H9 (cell line): ENCODE data around the gene CREB1. TPM values are rescaled to one million over a fixed set of nuclear protein-coding genes. Genes with fewer than 3 reads are reported as not detected.

Experiments used
- DNase-seq: peaks from one replicate; pipeline ENCODE4 v3.0.0-alpha.2; 2017
- H2AFZ ChIP-seq: one replicate; pipeline ENCODE4 v1.6.1; 2013; ENCODE audit warnings: mild to moderate bottlenecking, low read length, control low read depth, moderate library complexity
- H2AK5ac ChIP-seq: 2 replicates; pipeline ENCODE4 v1.6.1; 2013; ENCODE audit warnings: low read length, control low read depth, mixed read lengths; ENCODE audit not compliant: insufficient read length
- H2BK120ac ChIP-seq: one replicate; pipeline ENCODE4 v1.6.1; 2013; ENCODE audit warnings: low read depth, mild to moderate bottlenecking, low read length, control low read depth, inconsistent platforms; ENCODE audit not compliant: poor library complexity, severe bottlenecking
- H2BK12ac ChIP-seq: 2 replicates; pipeline ENCODE4 v1.6.1; 2013; ENCODE audit warnings: low read length, control low read depth, mixed read lengths, low read depth; ENCODE audit not compliant: insufficient read length
- H2BK15ac ChIP-seq: 2 replicates; pipeline ENCODE4 v1.6.1; 2013; ENCODE audit warnings: low read depth, low read length, control low read depth
- H2BK20ac ChIP-seq: one replicate; pipeline ENCODE4 v1.6.1; 2013; ENCODE audit warnings: low read depth, mild to moderate bottlenecking, low read length, control low read depth, inconsistent platforms; ENCODE audit not compliant: poor library complexity, severe bottlenecking
- H2BK5ac ChIP-seq: 2 replicates; pipeline ENCODE4 v1.6.1; 2013; ENCODE audit warnings: low read length, control low read depth, mixed read lengths; ENCODE audit not compliant: insufficient read length
- H3K14ac ChIP-seq: 2 replicates; pipeline ENCODE4 v1.6.1; 2013; ENCODE audit warnings: low read length, control low read depth; ENCODE audit not compliant: insufficient read depth
- H3K18ac ChIP-seq: 2 replicates; pipeline ENCODE4 v1.6.1; 2013; ENCODE audit warnings: low read depth, mild to moderate bottlenecking, mixed read lengths, low read length, control low read depth; ENCODE audit not compliant: insufficient read length
- H3K23ac ChIP-seq: 2 replicates; pipeline ENCODE4 v1.6.1; 2013; ENCODE audit warnings: low read length, control low read depth, mixed read lengths, low read depth; ENCODE audit not compliant: insufficient read length
- H3K23me2 ChIP-seq: 2 replicates; pipeline ENCODE4 v1.6.1; 2013; ENCODE audit warnings: low read depth, mild to moderate bottlenecking, mixed read lengths, low read length, control low read depth; ENCODE audit not compliant: insufficient read length, poor library complexity, severe bottlenecking
- H3K27ac ChIP-seq: 2 replicates; pipeline ENCODE4 v1.5.1; 2013; ENCODE audit warnings: low read length, control low read depth, mixed read lengths, low read depth; ENCODE audit not compliant: insufficient read length
- H3K27me3 ChIP-seq: 2 replicates; pipeline ENCODE4 v1.6.1; 2013; ENCODE audit warnings: low read length, control low read depth, inconsistent platforms; ENCODE audit not compliant: insufficient read depth
- H3K4ac ChIP-seq: 2 replicates; pipeline ENCODE4 v1.6.1; 2013; ENCODE audit warnings: low read depth, mild to moderate bottlenecking, control low read depth, inconsistent platforms, low read length, moderate library complexity
- H3K4me1 ChIP-seq: 2 replicates; pipeline ENCODE4 v1.6.1; 2013; ENCODE audit warnings: low read length, control low read depth, inconsistent platforms; ENCODE audit not compliant: insufficient read depth
- H3K4me2 ChIP-seq: 2 replicates; pipeline ENCODE4 v1.6.1; 2013; ENCODE audit warnings: low read length, control low read depth, mixed read lengths; ENCODE audit not compliant: insufficient read length, insufficient read depth
- H3K56ac ChIP-seq: 2 replicates; pipeline ENCODE4 v1.6.1; 2013; ENCODE audit warnings: low read depth, mild to moderate bottlenecking, mixed read lengths, low read length, control low read depth; ENCODE audit not compliant: insufficient read length
- H3K79me1 ChIP-seq: 2 replicates; pipeline ENCODE4 v1.6.1; 2013; ENCODE audit warnings: low read depth, mild to moderate bottlenecking, moderate library complexity, low read length, control low read depth, inconsistent platforms; ENCODE audit not compliant: insufficient read depth, poor library complexity, severe bottlenecking
- H3K79me2 ChIP-seq: 2 replicates; pipeline ENCODE4 v1.6.1; 2013; ENCODE audit warnings: low read length, control low read depth, inconsistent platforms; ENCODE audit not compliant: insufficient read depth
- H3K9ac ChIP-seq: 2 replicates; pipeline ENCODE4 v1.6.1; 2013; ENCODE audit warnings: low read length, control low read depth, mixed read lengths; ENCODE audit not compliant: insufficient read length; ENCODE audit errors: extremely low read depth
- H3K9me3 ChIP-seq: one replicate; pipeline ENCODE4 v1.6.1; 2013; ENCODE audit warnings: low read depth, low read length, inconsistent platforms; ENCODE audit not compliant: control insufficient read depth
- H3T11ph ChIP-seq: one replicate; pipeline ENCODE4 v1.6.1; 2013; ENCODE audit warnings: mild to moderate bottlenecking, low read length, control low read depth, inconsistent platforms
- H4K20me1 ChIP-seq: one replicate; pipeline ENCODE4 v1.6.1; 2013; ENCODE audit not compliant: control insufficient read depth, insufficient read length, insufficient read depth
- H4K5ac ChIP-seq: 2 replicates; pipeline ENCODE4 v1.6.1; 2013; ENCODE audit warnings: low read depth, mild to moderate bottlenecking, mixed read lengths, low read length, control low read depth; ENCODE audit not compliant: insufficient read length
- H4K8ac ChIP-seq: replicated peaks from 2 replicates; pipeline ENCODE4 v1.6.1; 2013; ENCODE audit warnings: low read length, control low read depth, mixed read lengths, low read depth; ENCODE audit not compliant: insufficient read length
- H4K91ac ChIP-seq: 2 replicates; pipeline ENCODE4 v1.6.1; 2013; ENCODE audit warnings: low read depth, mild to moderate bottlenecking, moderate library complexity, mixed read lengths, low read length, control low read depth; ENCODE audit not compliant: insufficient read length
- H3K27ac Mint-ChIP-seq, 3 experiments: 2 replicates in 2 of 3; 3 replicates in 1 of 3; pipeline ENCODE4 v1.8.0; 2020 to 2021; ENCODE audit warnings: mixed read lengths in 3 of 3, mild to moderate bottlenecking in 1 of 3, moderate library complexity in 1 of 3
- H3K27me3 Mint-ChIP-seq: 2 replicates; pipeline ENCODE4 v1.8.0; 2021; ENCODE audit warnings: low read depth, mild to moderate bottlenecking, moderate library complexity, mixed read lengths
- H3K36me3 Mint-ChIP-seq, 3 experiments: 2 replicates in 2 of 3; 3 replicates in 1 of 3; pipeline ENCODE4 v1.8.0; 2020 to 2021; ENCODE audit warnings: low read depth in 3 of 3, mixed read lengths in 3 of 3; ENCODE audit not compliant: insufficient read depth in 1 of 3
- H3K4me1 Mint-ChIP-seq, 2 experiments: 2 replicates each; pipeline ENCODE4 v1.8.0; 2020; ENCODE audit warnings: mixed read lengths in 2 of 2
- H3K4me3 Mint-ChIP-seq, 2 experiments: 2 replicates in 1 of 2; 3 replicates in 1 of 2; pipeline ENCODE4 v1.8.0; 2020 to 2021; ENCODE audit warnings: mild to moderate bottlenecking in 2 of 2, mixed read lengths in 2 of 2, moderate library complexity in 1 of 2
- H3K9me3 Mint-ChIP-seq, 2 experiments: 2 replicates in 1 of 2; 3 replicates in 1 of 2; pipeline ENCODE4 v1.8.0; 2020; ENCODE audit warnings: mild to moderate bottlenecking in 2 of 2, mixed read lengths in 2 of 2, moderate library complexity in 1 of 2
- CTCF ChIP-seq: fragments of 200-600 bp; sonication (generic); conservative IDR thresholded peaks from 3 replicates; pipeline ENCODE4 v1.8.0; 2021; ENCODE audit warnings: antibody characterized with exemption, mild to moderate bottlenecking
- WGBS: extraction: QIAGEN DNeasy Blood & Tissue Kit; methylation state at CpG from one replicate; pipeline ENCODE4 v1.1.7; 2013; ENCODE audit warnings: missing lambda C conversion rate, low lambda C conversion rate, mixed read lengths; ENCODE audit not compliant: insufficient read length; ENCODE audit errors: extremely low coverage; 5-methylcytosine and 5-hydroxymethylcytosine counted together
- total RNA-seq: library from RNA; stranded (reverse); gene quantifications from 2 replicates; pipeline ENCODE4 v1.2.1, GENCODE V29; 2021

Gene CREB1
- total RNA-seq, 1 experiment from 2014 or later, result 103 TPM

GRCh38 chr2:207619764-207620203 is 90.0 kb downstream of the CREB1 start:
- Histone ChIP-seq H3K4me2 (no peak overlapping the region), H4K5ac (no peak overlapping the region), H4K91ac (no peak overlapping the region), H4K20me1 (no peaks in the 10 kb centered on the region), H3T11ph (no peak overlapping the region), H2AFZ (no peak overlapping the region), H3K79me2 (no peaks in the 10 kb centered on the region), H3K23me2 (peaks cover 5% of the 10 kb centered on the region), H3K27ac (no peak overlapping the region), H3K56ac (no peak overlapping the region), H2BK120ac (no peak overlapping the region), H3K4me1 (no peaks in the 10 kb centered on the region; the same call in 1 of the 2 replicates), H2BK15ac (no peak overlapping the region), H3K4ac (no peak overlapping the region), H4K8ac (no peak overlapping the region), H3K23ac (no peak overlapping the region), H3K9me3 (no peaks in the 10 kb centered on the region), H2AK5ac (no peak overlapping the region), H3K9ac (no peak overlapping the region), H3K14ac (no peak overlapping the region), H2BK5ac (no peak overlapping the region), H3K18ac (no peak overlapping the region), H2BK12ac (no peak overlapping the region), H3K79me1 (peaks cover 2% of the 10 kb centered on the region), H3K27me3 (no peaks in the 10 kb centered on the region), H2BK20ac (no peak overlapping the region)
- Mint-ChIP-seq H3K9me3 (no peaks in the 10 kb centered on the region), H3K36me3 (peaks cover 42 to 87% (median 76%) of the 10 kb centered on the region in 3 experiments; a peak in 6 of 7 replicates), H3K27ac (no peak overlapping the region), H3K4me3 (no peak overlapping the region), H3K4me1 (peaks cover 14 to 16% of the 10 kb centered on the region in 2 experiments), H3K27me3 (no peaks in the 10 kb centered on the region)
- no peak for TF ChIP-seq CTCF
- no CpG with 5 or more reads among the region's 4 CpGs for WGBS
- no peak for DNase-seq
